Activated CD4-positive, alpha-beta T cell treated with anti-CD3 and anti-CD28 coated beads, Interleukin-10, Interleukin-2, amounts not matched to agents 100 ng/mL and 50 ng/mL, durations not matched to agents 16 hours and 8 hours (primary cell): ENCODE results near the gene WDR38.

Experiments
- DNase-seq: peaks from one replicate; pipeline ENCODE4 v3.0.0-alpha.2; 2020

WDR38 gene

GRCh38 chr9:124859803-124860581 lies 6.7 kb downstream of the WDR38 start:
- no peak for DNase-seq

- DNase-seq = no peak
Measured at GRCh38 chr9:124860582-124861341, 7.5 kb downstream of the WDR38 start.

- DNase-seq = peak; percentile 97
Measured at GRCh38 chr9:124861342-124862229, 8.3 kb downstream of the WDR38 start, which contains the start of the genes ARPC5L and RPL35. Gene ARPC5L (plus strand): TSS chr9:124862130. CDS start chr9:124869291, 7,161 bp downstream. Gene RPL35 (minus strand): TSS chr9:124861957. CDS start chr9:124861912, 45 bp downstream.

- no peak for DNase-seq
Measured at GRCh38 chr9:124863371-124863871, 10.2 kb downstream of the WDR38 start.

- DNase-seq = peak; percentile 96
Measured at GRCh38 chr9:124868511-124869465, 15.5 kb downstream of the WDR38 start.

- no peak for DNase-seq
Measured at GRCh38 chr9:124869466-124869985, 16.3 kb downstream of the WDR38 start.

- peak; percentile 95 for DNase-seq
Measured at GRCh38 chr9:124869986-124870560, 16.8 kb downstream of the WDR38 start.

- no peak for DNase-seq
Measured at GRCh38 chr9:124870723-124871122, 17.5 kb downstream of the WDR38 start.

GRCh38 chr9:124871156-124871561 lies 17.9 kb downstream of the WDR38 start:
- DNase-seq = no peak

GRCh38 chr9:124873664-124874063 lies 20.4 kb downstream of the WDR38 start:
- DNase-seq = no peak

GRCh38 chr9:124875501-124875900 lies 22.2 kb downstream of the WDR38 start:
- DNase-seq = no peak

- DNase-seq = no peak
Measured at GRCh38 chr9:124877021-124877782, 23.9 kb downstream of the WDR38 start.

- DNase-seq = no peak
Measured at GRCh38 chr9:124878021-124878420, 24.8 kb downstream of the WDR38 start.

GRCh38 chr9:124878518-124878917 lies 25.3 kb downstream of the WDR38 start:
- DNase-seq = no peak

GRCh38 chr9:124879226-124879625 lies 26.0 kb downstream of the WDR38 start:
- DNase-seq = no peak

GRCh38 chr9:124880501-124880900 lies 27.2 kb downstream of the WDR38 start:
- DNase-seq = no peak

GRCh38 chr9:124881138-124881743 lies 28.0 kb downstream of the WDR38 start:
- no peak for DNase-seq

GRCh38 chr9:124882231-124882630 lies 29.0 kb downstream of the WDR38 start:
- no peak for DNase-seq

- no peak for DNase-seq
Measured at GRCh38 chr9:124884376-124884775, 31.1 kb downstream of the WDR38 start.

- no peak for DNase-seq
Measured at GRCh38 chr9:124885551-124885950, 32.3 kb downstream of the WDR38 start.
